Measurements from ENCODE around the gene BPIFB2. TPM values are rescaled to one million over a fixed set of nuclear protein-coding genes. Genes with fewer than 3 reads are reported as not detected.

Gene BPIFB2
- polyA plus RNA-seq, 1 donor from 2014 or later, result not detected

DNA sequence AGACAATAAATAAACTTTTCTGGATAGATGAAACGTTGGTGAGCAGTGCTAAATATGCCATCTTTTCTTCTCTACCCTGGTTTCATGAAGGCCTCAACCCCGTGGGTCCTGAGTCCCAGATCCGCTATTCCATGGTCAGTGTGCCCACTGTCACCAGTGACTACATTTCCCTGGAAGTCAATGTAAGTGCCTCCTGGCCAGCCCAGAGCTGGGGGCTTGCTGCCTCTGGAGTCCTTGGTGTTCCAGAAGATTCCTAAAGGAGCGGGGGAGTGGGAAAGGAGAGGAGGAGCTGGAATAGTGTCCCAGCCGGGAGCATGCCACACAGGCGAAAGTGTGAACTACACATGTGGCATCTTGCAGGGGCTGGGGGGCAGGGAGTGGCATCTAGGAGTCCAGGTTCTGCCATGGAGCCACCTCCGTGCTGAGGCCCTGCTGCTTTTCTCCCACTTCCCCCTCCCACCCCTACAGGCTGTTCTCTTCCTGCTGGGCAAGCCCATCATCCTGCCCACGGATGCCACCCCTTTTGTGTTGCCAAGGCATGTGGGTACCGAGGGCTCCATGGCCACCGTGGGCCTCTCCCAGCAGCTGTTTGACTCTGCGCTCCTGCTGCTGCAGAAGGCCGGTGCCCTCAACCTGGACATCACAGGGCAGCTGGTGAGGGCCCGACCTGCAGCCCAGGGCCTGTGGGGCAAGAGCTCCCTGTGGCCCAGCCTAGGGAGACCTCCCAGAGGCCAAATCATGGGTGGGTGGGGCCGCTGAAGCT, 10.8 kb downstream of the BPIFB2 start:
- H3K9me2 ChIP-seq (ENCODE audit: insufficient read depth, low read length), result no peaks in the 10 kb centered on the region
- H3K4me2 ChIP-seq (ENCODE audit: low read length), result no peak overlapping the region
- no peaks in the 10 kb centered on the region for H3K9me3 ChIP-seq (ENCODE audit: low read length)
- no peak overlapping the region for H3K4me3 ChIP-seq (ENCODE audit: low read length)
- H3K27ac ChIP-seq (ENCODE audit: low read length), result no peak overlapping the region
- H3K9ac ChIP-seq (ENCODE audit: low read length), result no peak overlapping the region
- no peaks in the 10 kb centered on the region for H3K36me3 ChIP-seq (ENCODE audit: insufficient read depth, low read length)
- no peaks in the 10 kb centered on the region for H4K20me1 ChIP-seq (ENCODE audit: insufficient read depth)
- no peak overlapping the region for H2AFZ ChIP-seq (ENCODE audit: low read depth, low read length)
- no peaks in the 10 kb centered on the region for H3F3A ChIP-seq (ENCODE audit: insufficient read depth, low read length, poor library complexity, severe bottlenecking)
- H3K27me3 ChIP-seq (ENCODE audit: insufficient read depth, low read depth, low read length), result no peaks in the 10 kb centered on the region
- no peaks in the 10 kb centered on the region for H3K79me2 ChIP-seq (replicated peaks; ENCODE audit: insufficient read depth, low read length)
- TF ChIP-seq EP300 (conservative IDR thresholded peaks at IDR 0.05; ENCODE audit: poor library complexity, severe bottlenecking) (no peak), MXI1 (conservative IDR thresholded peaks at IDR 0.05; ENCODE audit: poor library complexity, severe bottlenecking) (no peak), EZH2 (IDR thresholded peaks at IDR 0.05; ENCODE audit: borderline replicate concordance, insufficient read depth, low read length, poor library complexity, severe bottlenecking) (no peak), SMC3 (conservative IDR thresholded peaks at IDR 0.05; ENCODE audit: poor library complexity) (no peak), POLR2AphosphoS5 (IDR thresholded peaks at IDR 0.05) (no peak), TAF1 (IDR thresholded peaks at IDR 0.05; ENCODE audit: low read depth) (no peak), RAD21 (conservative IDR thresholded peaks at IDR 0.05) (no peak)
- TF ChIP-seq, protein P1, sequence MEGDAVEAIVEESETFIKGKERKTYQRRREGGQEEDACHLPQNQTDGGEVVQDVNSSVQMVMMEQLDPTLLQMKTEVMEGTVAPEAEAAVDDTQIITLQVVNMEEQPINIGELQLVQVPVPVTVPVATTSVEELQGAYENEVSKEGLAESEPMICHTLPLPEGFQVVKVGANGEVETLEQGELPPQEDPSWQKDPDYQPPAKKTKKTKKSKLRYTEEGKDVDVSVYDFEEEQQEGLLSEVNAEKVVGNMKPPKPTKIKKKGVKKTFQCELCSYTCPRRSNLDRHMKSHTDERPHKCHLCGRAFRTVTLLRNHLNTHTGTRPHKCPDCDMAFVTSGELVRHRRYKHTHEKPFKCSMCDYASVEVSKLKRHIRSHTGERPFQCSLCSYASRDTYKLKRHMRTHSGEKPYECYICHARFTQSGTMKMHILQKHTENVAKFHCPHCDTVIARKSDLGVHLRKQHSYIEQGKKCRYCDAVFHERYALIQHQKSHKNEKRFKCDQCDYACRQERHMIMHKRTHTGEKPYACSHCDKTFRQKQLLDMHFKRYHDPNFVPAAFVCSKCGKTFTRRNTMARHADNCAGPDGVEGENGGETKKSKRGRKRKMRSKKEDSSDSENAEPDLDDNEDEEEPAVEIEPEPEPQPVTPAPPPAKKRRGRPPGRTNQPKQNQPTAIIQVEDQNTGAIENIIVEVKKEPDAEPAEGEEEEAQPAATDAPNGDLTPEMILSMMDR (IDR thresholded peaks at IDR 0.05; ENCODE audit: poor library complexity, severe bottlenecking), result no peak
- TF ChIP-seq, protein P2, sequence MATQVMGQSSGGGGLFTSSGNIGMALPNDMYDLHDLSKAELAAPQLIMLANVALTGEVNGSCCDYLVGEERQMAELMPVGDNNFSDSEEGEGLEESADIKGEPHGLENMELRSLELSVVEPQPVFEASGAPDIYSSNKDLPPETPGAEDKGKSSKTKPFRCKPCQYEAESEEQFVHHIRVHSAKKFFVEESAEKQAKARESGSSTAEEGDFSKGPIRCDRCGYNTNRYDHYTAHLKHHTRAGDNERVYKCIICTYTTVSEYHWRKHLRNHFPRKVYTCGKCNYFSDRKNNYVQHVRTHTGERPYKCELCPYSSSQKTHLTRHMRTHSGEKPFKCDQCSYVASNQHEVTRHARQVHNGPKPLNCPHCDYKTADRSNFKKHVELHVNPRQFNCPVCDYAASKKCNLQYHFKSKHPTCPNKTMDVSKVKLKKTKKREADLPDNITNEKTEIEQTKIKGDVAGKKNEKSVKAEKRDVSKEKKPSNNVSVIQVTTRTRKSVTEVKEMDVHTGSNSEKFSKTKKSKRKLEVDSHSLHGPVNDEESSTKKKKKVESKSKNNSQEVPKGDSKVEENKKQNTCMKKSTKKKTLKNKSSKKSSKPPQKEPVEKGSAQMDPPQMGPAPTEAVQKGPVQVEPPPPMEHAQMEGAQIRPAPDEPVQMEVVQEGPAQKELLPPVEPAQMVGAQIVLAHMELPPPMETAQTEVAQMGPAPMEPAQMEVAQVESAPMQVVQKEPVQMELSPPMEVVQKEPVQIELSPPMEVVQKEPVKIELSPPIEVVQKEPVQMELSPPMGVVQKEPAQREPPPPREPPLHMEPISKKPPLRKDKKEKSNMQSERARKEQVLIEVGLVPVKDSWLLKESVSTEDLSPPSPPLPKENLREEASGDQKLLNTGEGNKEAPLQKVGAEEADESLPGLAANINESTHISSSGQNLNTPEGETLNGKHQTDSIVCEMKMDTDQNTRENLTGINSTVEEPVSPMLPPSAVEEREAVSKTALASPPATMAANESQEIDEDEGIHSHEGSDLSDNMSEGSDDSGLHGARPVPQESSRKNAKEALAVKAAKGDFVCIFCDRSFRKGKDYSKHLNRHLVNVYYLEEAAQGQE (IDR thresholded peaks at IDR 0.05; ENCODE audit: borderline replicate concordance), result no peak

DNA sequence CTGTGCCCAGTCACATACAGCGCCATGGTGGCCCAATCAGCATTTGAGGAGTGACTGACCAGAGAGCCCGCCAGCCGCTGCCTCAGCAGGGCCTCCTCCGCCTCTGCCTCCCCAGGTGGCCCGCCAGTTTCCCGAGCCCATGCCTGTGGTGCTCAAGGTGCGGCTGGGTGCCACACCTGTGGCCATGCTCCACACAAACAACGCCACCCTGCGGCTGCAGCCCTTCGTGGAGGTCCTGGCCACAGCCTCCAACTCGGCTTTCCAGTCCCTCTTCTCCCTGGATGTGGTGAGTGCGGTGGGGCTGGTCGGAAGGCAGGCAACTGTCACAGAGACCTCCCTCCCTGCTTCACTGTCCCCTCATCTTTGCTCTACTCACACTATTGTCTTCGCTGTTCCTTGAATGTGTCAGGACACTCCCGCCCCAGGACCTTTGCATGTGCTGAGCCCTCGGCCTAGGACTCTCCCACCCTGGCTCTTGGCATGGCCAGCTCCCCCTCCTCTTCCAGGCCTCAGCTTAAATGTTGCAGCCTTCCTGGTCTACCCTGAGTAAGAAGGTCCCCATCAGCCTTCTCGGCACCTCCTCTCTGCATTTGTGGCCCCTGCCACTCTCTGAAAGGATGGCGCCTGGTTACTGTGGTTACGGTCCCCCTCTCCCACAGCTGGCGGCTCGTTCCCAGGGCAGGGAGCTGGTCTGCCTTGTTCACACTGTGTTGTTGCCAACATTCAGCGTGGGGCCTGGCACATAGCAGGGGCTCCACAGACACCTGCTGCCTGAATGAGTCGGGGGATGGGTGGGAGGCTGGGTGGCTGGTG, 12.2 kb downstream of the BPIFB2 start:
- Histone ChIP-seq H3K79me2 (replicated peaks; ENCODE audit: insufficient read depth, low read length) (no peaks in the 10 kb centered on the region), H3K27me3 (ENCODE audit: insufficient read depth, low read depth, low read length) (no peaks in the 10 kb centered on the region), H3K4me2 (ENCODE audit: low read length) (no peak overlapping the region), H3F3A (ENCODE audit: insufficient read depth, low read length, poor library complexity, severe bottlenecking) (no peaks in the 10 kb centered on the region), H2AFZ (ENCODE audit: low read depth, low read length) (no peak overlapping the region), H4K20me1 (ENCODE audit: insufficient read depth) (no peaks in the 10 kb centered on the region), H3K9me3 (ENCODE audit: low read length) (no peaks in the 10 kb centered on the region), H3K9ac (ENCODE audit: low read length) (no peak overlapping the region), H3K27ac (ENCODE audit: low read length) (no peak overlapping the region), H3K4me3 (ENCODE audit: low read length) (no peak overlapping the region), H3K36me3 (ENCODE audit: insufficient read depth, low read length) (no peaks in the 10 kb centered on the region), H3K9me2 (ENCODE audit: insufficient read depth, low read length) (no peaks in the 10 kb centered on the region)
- TF ChIP-seq SMC3 (conservative IDR thresholded peaks at IDR 0.05; ENCODE audit: poor library complexity), result no peak
- TF ChIP-seq RAD21 (conservative IDR thresholded peaks at IDR 0.05), result no peak
- TF ChIP-seq EZH2 (IDR thresholded peaks at IDR 0.05; ENCODE audit: borderline replicate concordance, insufficient read depth, low read length, poor library complexity, severe bottlenecking), result no peak
- no peak for TF ChIP-seq TAF1 (IDR thresholded peaks at IDR 0.05; ENCODE audit: low read depth)
- TF ChIP-seq EP300 (conservative IDR thresholded peaks at IDR 0.05; ENCODE audit: poor library complexity, severe bottlenecking), result no peak

Data from neural cell (in vitro differentiated cells).